ENCODE measurements around the gene RIIAD1.

DNA sequence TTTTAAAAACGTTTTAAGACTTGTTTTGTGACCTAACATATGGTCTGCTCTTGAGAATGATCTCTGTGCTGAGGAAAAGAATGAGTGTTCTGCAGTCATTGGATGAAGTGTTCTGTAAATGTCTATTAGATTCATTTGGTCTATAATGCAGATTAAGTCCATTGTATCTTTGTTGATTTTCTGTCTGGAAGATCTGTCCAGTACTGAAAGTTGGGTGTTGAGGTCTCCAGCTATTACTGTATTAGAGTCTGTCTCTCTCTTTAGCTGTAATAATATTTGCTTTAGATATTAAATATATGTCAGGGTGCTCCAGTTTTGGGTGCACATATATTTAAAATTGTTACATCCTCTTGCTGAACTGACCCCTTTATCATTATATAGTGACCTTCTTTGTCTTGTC lies 47.9 kb upstream of the RIIAD1 start:
- TF ChIP-seq EZH2 (IDR thresholded peaks at IDR 0.05; ENCODE audit: insufficient read depth, poor library complexity, severe bottlenecking) (no peak), EZH2phosphoT487 (IDR thresholded peaks at IDR 0.05; ENCODE audit: insufficient read depth, low read depth) (no peak)
